Endothelial cell of umbilical vein (primary cell): ENCODE results near the gene PTPRT. TPM values are rescaled to one million over a fixed set of nuclear protein-coding genes. Genes with fewer than 3 reads are reported as not detected.

Experiments used
- BruUV-seq: library from RNA; stranded (reverse); fragments of 400-500 nt; replicated peaks from 2 replicates; lab custom pipeline; 2021; lab: Mats Ljungman, UMichigan
- CTCF ChIA-PET: fragments of 300-600, 350-600 bp; sonication (Branson Sonifier 250); formaldehyde crosslinking; loops from one replicate; lab custom pipeline; 2021; ENCODE audit warnings: antibody characterized with exemption, inconsistent platforms; lab: Charles Lee
- POLR2A ChIA-PET: fragments of 300-600, 350-600 bp; sonication (Branson Sonifier 250); formaldehyde crosslinking; loops from one replicate; lab custom pipeline; 2021; ENCODE audit warnings: antibody characterized with exemption, inconsistent platforms; lab: Charles Lee
- DNase-seq: peaks from one replicate; pipeline ENCODE4 v3.0.0-alpha.2; 2011; ENCODE audit warnings: low read depth, low spot score
- FAIRE-seq: peaks from 2 replicates; lab custom pipeline; 2011; peaks lifted over from hg19 to GRCh38; lab: Jason Lieb, UNC
- H2AFZ ChIP-seq: 2 replicates; pipeline ENCODE4 v1.6.0; 2012; ENCODE audit warnings: low read depth, low read length, control low read depth, inconsistent platforms
- H3K27ac ChIP-seq: 2 replicates; pipeline ENCODE4 v1.5.1; 2011; ENCODE audit warnings: low read depth, mild to moderate bottlenecking, control low read depth, low read length, moderate library complexity; ENCODE audit not compliant: insufficient read depth
- H3K27me3 ChIP-seq, 2 experiments: 2 replicates each; pipeline versions ENCODE4 v1.6.0 to v1.6.1; 2011; ENCODE audit warnings: low read length in 2 of 2, mixed read lengths in 1 of 2; ENCODE audit not compliant: control insufficient read depth in 2 of 2, insufficient read depth in 2 of 2
- H3K36me3 ChIP-seq, 2 experiments: 2 replicates in 1 of 2; 3 replicates in 1 of 2; pipeline ENCODE4 v1.5.1; 2011; ENCODE audit warnings: low read length in 2 of 2, mild to moderate bottlenecking in 1 of 2, moderate library complexity in 1 of 2; ENCODE audit not compliant: control insufficient read depth in 2 of 2, insufficient read depth in 2 of 2; ENCODE audit errors: extremely low read depth in 1 of 2
- H3K4me1 ChIP-seq: 3 replicates; pipeline ENCODE4 v1.5.1; 2011; ENCODE audit warnings: mild to moderate bottlenecking, low read length; ENCODE audit not compliant: control insufficient read depth, insufficient read depth; ENCODE audit errors: extremely low read depth
- H3K4me2 ChIP-seq: 2 replicates; pipeline ENCODE4 v1.6.1; 2011; ENCODE audit warnings: low read length, control low read depth, mixed read lengths; ENCODE audit not compliant: insufficient read depth
- H3K4me3 ChIP-seq, 3 experiments: fragments of 200-600 bp in 1 of 3; sonication (generic), shearing (Covaris generic) in 1 of 3; replicated peaks in 1 of 3; 2 replicates each; pipeline ENCODE4 v1.5.1; 2011 to 2016; ENCODE audit warnings: control low read depth in 3 of 3, low read length in 3 of 3, mild to moderate bottlenecking in 2 of 3, inconsistent platforms in 1 of 3, low read depth in 1 of 3, moderate library complexity in 1 of 3; ENCODE audit not compliant: insufficient read depth in 1 of 3
- H3K79me2 ChIP-seq: 2 replicates; pipeline ENCODE4 v1.6.0; 2012; ENCODE audit warnings: low read length, inconsistent platforms; ENCODE audit not compliant: control insufficient read depth, insufficient read depth
- H3K9ac ChIP-seq: replicated peaks from 2 replicates; pipeline ENCODE3; 2011; ENCODE audit warnings: low read length, control low read depth; ENCODE audit not compliant: insufficient read depth; ENCODE audit errors: extremely low read depth
- H3K9me1 ChIP-seq: replicated peaks from 3 replicates; pipeline ENCODE4 v1.6.0; 2011; ENCODE audit warnings: mild to moderate bottlenecking, low read length; ENCODE audit not compliant: control insufficient read depth, insufficient read depth; ENCODE audit errors: extremely low read depth
- H3K9me3 ChIP-seq: replicated peaks from 2 replicates; pipeline ENCODE4 v1.5.1; 2012; ENCODE audit warnings: low read length, inconsistent platforms; ENCODE audit not compliant: control insufficient read depth, insufficient read depth
- H4K20me1 ChIP-seq: replicated peaks from 2 replicates; pipeline ENCODE3; 2011; ENCODE audit warnings: mild to moderate bottlenecking, low read length; ENCODE audit not compliant: control insufficient read depth, insufficient read depth; ENCODE audit errors: extremely low read depth
- CTCF ChIP-seq, 2 donors: IDR thresholded peaks; 1 replicate in 1 of 2; 2 replicates in 1 of 2; pipeline ENCODE4 v1.5.1; 2011; ENCODE audit warnings: low read length in 2 of 2, mild to moderate bottlenecking in 2 of 2, moderate library complexity in 2 of 2, control low read depth in 1 of 2, inconsistent platforms in 1 of 2, low read depth in 1 of 2; ENCODE audit not compliant: insufficient read depth in 1 of 2; ENCODE audit errors: extremely low read depth in 1 of 2
- EZH2 ChIP-seq: IDR thresholded peaks from 2 replicates; pipeline ENCODE4 v1.6.1; 2012; ENCODE audit warnings: borderline replicate concordance, low read depth, mild to moderate bottlenecking, moderate library complexity, low read length, inconsistent platforms; ENCODE audit not compliant: severe bottlenecking
- FOS ChIP-seq: IDR thresholded peaks from 2 replicates; pipeline ENCODE4 v1.6.1; 2011; ENCODE audit warnings: mild to moderate bottlenecking, low read length, moderate library complexity, borderline replicate concordance; ENCODE audit not compliant: insufficient read depth
- GATA2 ChIP-seq: IDR thresholded peaks from 2 replicates; pipeline ENCODE4 v1.7.0; 2011; ENCODE audit warnings: low read depth, mild to moderate bottlenecking, moderate library complexity, mixed read lengths, low read length; ENCODE audit not compliant: insufficient read length, insufficient read depth
- JUN ChIP-seq: IDR thresholded peaks from 2 replicates; pipeline ENCODE4 v1.6.1; 2011; ENCODE audit warnings: borderline replicate concordance, low read depth; ENCODE audit not compliant: insufficient read length, insufficient read depth
- MAX ChIP-seq: IDR thresholded peaks from 2 replicates; pipeline ENCODE4 v1.6.1; 2011; ENCODE audit not compliant: insufficient read depth, insufficient read length
- MYC ChIP-seq: IDR thresholded peaks from one replicate; pipeline ENCODE4 v1.6.1; 2011; ENCODE audit warnings: mild to moderate bottlenecking, low read depth, low read length
- POLR2A ChIP-seq: IDR thresholded peaks from 2 replicates; pipeline ENCODE4 v1.6.1; 2012; ENCODE audit warnings: low read depth, mild to moderate bottlenecking, control low read depth, low read length
- POLR2AphosphoS5 ChIP-seq: IDR thresholded peaks from 2 replicates; pipeline ENCODE4 v1.6.1; 2012; ENCODE audit warnings: low read depth, mild to moderate bottlenecking, control low read depth, low read length, moderate library complexity; ENCODE audit not compliant: insufficient read depth
- dilution Hi-C: fragments of 300-500 bp; cut with MboI; formaldehyde crosslinking; loops from one replicate; pipeline ENCODE4 v1.15.0; 2019; ENCODE audit warnings: low sequenced_read_pairs; ENCODE audit not compliant: extremely low pct_ligation_motif_present
- intact Hi-C: fragments of 100-400 bp; cut with micrococcal nuclease; formaldehyde crosslinking; loops from one replicate; pipeline ENCODE4 v1.10.0; 2022
- polyA plus RNA-seq, 4 experiments: library from polyadenylated mRNA; depleted of rRNA in 3 of 4; stranded (reverse) in 3 of 4; unstranded in 1 of 4; fragments of >200 nt; gene quantifications; 2 replicates each; pipeline versions ENCODE4 v1.2.1 to v1.2.3, GENCODE V29; 2011 to 2012; ENCODE audit warnings: missing spikeins in 1 of 4
- total RNA-seq: library from RNA; stranded (reverse); gene quantifications from 2 replicates; pipeline ENCODE4 v1.2.3, GENCODE V29; 2021

PTPRT gene
- total and polyA plus RNA-seq, 2 donors (not counting 3 experiments of a cell fraction or from before 2014, with no cell fraction given) = not detected

GRCh38 chr20:43205699-43206098, 16.0 kb upstream of the PTPRT start:
- Histone ChIP-seq H3K4me2 (no peak overlapping the region), H3K27me3 (no peaks in the 10 kb centered on the region), H4K20me1 (no peaks in the 10 kb centered on the region), H3K79me2 (no peaks in the 10 kb centered on the region), H3K4me1 (no peaks in the 10 kb centered on the region), H3K9me3 (peaks cover 4% of the 10 kb centered on the region), H2AFZ (no peak overlapping the region), H3K9me1 (no peaks in the 10 kb centered on the region), H3K27ac (no peak overlapping the region), H3K36me3 (no peaks in the 10 kb centered on the region), H3K4me3 (no peak overlapping the region), H3K9ac (no peak overlapping the region)
- ChIA-PET CTCF (no interaction called here), POLR2A (no interaction called here)
- dilution Hi-C loops = no loop called here
- DNase-seq (no peak), FAIRE-seq (no peak)
- no peak for TF ChIP-seq GATA2
- TF ChIP-seq FOS = no peak
- TF ChIP-seq POLR2A = no peak
- TF ChIP-seq JUN = no peak
- TF ChIP-seq EZH2 = no peak
- no peak for TF ChIP-seq MYC
- TF ChIP-seq CTCF (IDR thresholded peaks at IDR 0.05; ENCODE audit: extremely low read depth in 1 of 2, insufficient read depth in 1 of 2, low read depth in 1 of 2, low read length in 2 of 2) = no peak
- TF ChIP-seq MAX = no peak
- TF ChIP-seq POLR2AphosphoS5 = no peak
- no TSS peak for BruUV-seq
- intact Hi-C loops = no loop called here
